ENCODE results near the gene MT1M.

MT1M gene

GRCh38 chr16:56610017-56610608, 22.3 kb upstream of the MT1M start:
- TF ChIP-seq CTCF (IDR thresholded peaks at IDR 0.05; ENCODE audit: extremely low read depth, missing control alignments): no peak

GRCh38 chr16:56610609-56611111, 21.8 kb upstream of the MT1M start:
- TF ChIP-seq CTCF (IDR thresholded peaks at IDR 0.05; ENCODE audit: extremely low read depth, missing control alignments): no peak
- no peak for DNase-seq (ENCODE audit: low spot score)

More at GRCh38 chr16:56610017-56610608, 22.3 kb upstream of the MT1M start:
- no peak for DNase-seq (ENCODE audit: low spot score)

GRCh38 chr16:56611281-56611833, 21.1 kb upstream of the MT1M start:
- DNase-seq (ENCODE audit: low spot score): no peak
- no peak for TF ChIP-seq CTCF (IDR thresholded peaks at IDR 0.05; ENCODE audit: extremely low read depth, missing control alignments)

- TF ChIP-seq CTCF (IDR thresholded peaks at IDR 0.05; ENCODE audit: extremely low read depth, missing control alignments): no peak
- no peak for DNase-seq (ENCODE audit: low spot score)
Observed at GRCh38 chr16:56613706-56614105, 18.8 kb upstream of the MT1M start.

GRCh38 chr16:56614549-56614991, 17.9 kb upstream of the MT1M start:
- no peak for TF ChIP-seq CTCF (IDR thresholded peaks at IDR 0.05; ENCODE audit: extremely low read depth, missing control alignments)
- no peak for DNase-seq (ENCODE audit: low spot score)

- TF ChIP-seq CTCF (IDR thresholded peaks at IDR 0.05; ENCODE audit: extremely low read depth, missing control alignments): no peak
- no peak for DNase-seq (ENCODE audit: low spot score)
Observed at GRCh38 chr16:56615353-56615752, 17.1 kb upstream of the MT1M start.

- no peak for TF ChIP-seq CTCF (IDR thresholded peaks at IDR 0.05; ENCODE audit: extremely low read depth, missing control alignments)
Observed at GRCh38 chr16:56616608-56617211, 15.7 kb upstream of the MT1M start.

More at GRCh38 chr16:56616608-56617211, 15.7 kb upstream of the MT1M start:
- no peak for DNase-seq (ENCODE audit: low spot score)
